Measurements from ENCODE around the gene OR52B2. TPM values are rescaled to one million over a fixed set of nuclear protein-coding genes. Genes with fewer than 3 reads are reported as not detected.

Gene OR52B2
- total and polyA plus RNA-seq, 2 of the 8 experiments (the other 6 are each of a cell fraction or from before 2014, with no cell fraction given): 0.15 TPM; not detected in 1

DNA sequence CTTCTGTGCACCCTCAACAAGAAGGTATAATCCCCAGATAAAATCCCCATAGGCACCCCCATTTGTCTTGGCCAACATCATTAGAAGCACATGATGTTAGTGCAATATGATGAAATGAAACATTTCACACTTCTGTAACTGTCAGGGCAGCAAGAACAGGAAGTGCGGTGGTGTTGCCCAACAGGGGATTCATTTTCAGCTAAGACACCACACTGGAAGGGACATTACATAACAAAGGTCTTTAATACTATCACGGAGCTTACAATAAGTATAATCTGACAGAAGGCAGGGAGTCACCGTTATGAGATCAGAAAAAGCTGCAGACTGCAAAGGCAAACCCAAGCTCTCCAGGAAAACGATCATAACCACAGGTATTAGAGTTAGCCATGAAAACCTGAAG is 30.8 kb upstream of the OR52B2 start:
- no peak overlapping the region for H3K4ac ChIP-seq (replicated peaks; ENCODE audit: insufficient read length, low read depth, low read length)
- no peaks in the 10 kb centered on the region for H3K79me2 ChIP-seq (ENCODE audit: control insufficient read depth in 1 of 2, insufficient read depth in 2 of 2, low read length in 2 of 2)
- no peaks in the 10 kb centered on the region; a peak in 1 of 4 replicates for H3K9me3 ChIP-seq (ENCODE audit: insufficient read depth in 2 of 2, low read depth in 1 of 2, low read length in 1 of 2)
- no peak overlapping the region for H2BK12ac ChIP-seq (ENCODE audit: low read depth, low read length)
- no peak overlapping the region for H2AFZ ChIP-seq (ENCODE audit: low read length)
- no peaks in the 10 kb centered on the region; a peak in 2 of 8 replicates for H3K36me3 ChIP-seq (ENCODE audit: control insufficient read depth in 2 of 4, insufficient read depth in 4 of 4, low read length in 3 of 4)
- no peak for DNase-seq (ENCODE audit: low read depth in 1 of 2, low spot score in 2 of 2)
- H4K5ac ChIP-seq (ENCODE audit: insufficient read length, low read depth, low read length): no peak overlapping the region
- ChIA-PET CTCF (ENCODE audit: partially characterized antibody) (interaction anchor here (0.7 to 1.5 kb wide), 5 partner anchors 43 to 162 kb away, joined by 3 to 5 read pairs (median 3); no protein-coding TSS in a partner anchor), POLR2A (ENCODE audit: partially characterized antibody) (interaction anchor here (1.3 to 1.8 kb wide), 2 partner anchors 13 to 16 kb away, joined by 3 read pairs; no protein-coding TSS in a partner anchor)
- FAIRE-seq: no peak
- H2BK15ac ChIP-seq (ENCODE audit: low read length): no peak overlapping the region
- H3K79me1 ChIP-seq (ENCODE audit: low read depth, low read length): no peaks in the 10 kb centered on the region
- H3K27me3 ChIP-seq (replicated peaks in 1 of 4; ENCODE audit: control insufficient read depth in 3 of 4, extremely low read depth in 1 of 4, insufficient read depth in 3 of 4, low read length in 3 of 4): no peaks in the 10 kb centered on the region
- H2BK5ac ChIP-seq (ENCODE audit: low read depth, low read length): no peak overlapping the region
- H2BK20ac ChIP-seq (ENCODE audit: low read length): no peak overlapping the region
- peaks cover 0 to 3% (median 1%) of the 10 kb centered on the region in 4 experiments; a peak in 2 of 7 replicates for H3K4me1 ChIP-seq (replicated peaks in 1 of 4; ENCODE audit: control insufficient read depth in 3 of 4, insufficient read depth in 4 of 4, low read length in 3 of 4)
- no peak overlapping the region for H2AK5ac ChIP-seq (ENCODE audit: low read depth, low read length)
- H3K23ac ChIP-seq (ENCODE audit: insufficient read length): no peak overlapping the region
- no peak overlapping the region for H3K18ac ChIP-seq (ENCODE audit: extremely low read depth, low read length)
- H3K14ac ChIP-seq (ENCODE audit: insufficient read length): no peak overlapping the region
- no peak overlapping the region for H3K56ac ChIP-seq (replicated peaks; ENCODE audit: insufficient read length, low read depth, low read length)
- H3K9ac ChIP-seq (replicated peaks in 1 of 4; ENCODE audit: extremely low read depth in 1 of 4, low read depth in 3 of 4, low read length in 3 of 4): no peak overlapping the region
- no peak overlapping the region for H4K8ac ChIP-seq (ENCODE audit: extremely low read depth, insufficient read depth, low read length)
- H4K20me1 ChIP-seq (replicated peaks in 1 of 2; ENCODE audit: control insufficient read depth in 1 of 2, insufficient read depth in 2 of 2, low read length in 2 of 2): no peaks in the 10 kb centered on the region
- H2BK120ac ChIP-seq (replicated peaks; ENCODE audit: low read depth, low read length): no peak overlapping the region
- H4K91ac ChIP-seq (replicated peaks; ENCODE audit: insufficient read length, low read length): no peak overlapping the region
- 71% methylated on average over 4 of the region's 4 CpGs; no CpG with 5 or more reads in 1 of the 2 experiments for WGBS, 2 experiments (ENCODE audit: extremely low coverage in 1 of 2, insufficient coverage in 1 of 2, insufficient read length in 1 of 2, insufficient replicate concordance in 2 of 2, low coverage in 1 of 2, low lambda C conversion rate in 2 of 2, missing lambda C conversion rate in 1 of 2)
- no peak overlapping the region for H3K27ac ChIP-seq (ENCODE audit: low read depth, low read length)
- H3K4me2 ChIP-seq (ENCODE audit: insufficient read depth in 1 of 2, low read depth in 2 of 2, low read length in 2 of 2): no peak overlapping the region
- H3K4me3 ChIP-seq (ENCODE audit: extremely low read depth in 1 of 4, insufficient read depth in 2 of 4, low read depth in 3 of 4, low read length in 4 of 4): no peak overlapping the region
- no peaks in the 10 kb centered on the region for H3K23me2 ChIP-seq (ENCODE audit: low read depth, low read length)
- no peak for TF ChIP-seq HDAC2 (IDR thresholded peaks at IDR 0.05; ENCODE audit: borderline replicate concordance in 1 of 2, low read depth in 2 of 2, low read length in 2 of 2)
